HG02885 (cell line): ENCODE results near the gene AK2.
"Not testable (repeated sequence)": the region's sequence is repeated elsewhere in the genome, so short reads cannot be mapped to it uniquely, and the experiment has no call there.

Experiments used
- ATAC-seq: cut with Tn5 transposase; IDR thresholded peaks from one replicate; pipeline ENCODE4 v1.9.1; 2021; ENCODE audit warnings: mild to moderate bottlenecking; ENCODE audit not compliant: unreplicated experiment, poor library complexity

Gene AK2

GRCh38 chr1:33025180-33025569, 11.5 kb downstream of the AK2 start:
- ATAC-seq, result no peak

- not testable (repeated sequence) for ATAC-seq
Observed at GRCh38 chr1:33024430-33025179, 12.1 kb downstream of the AK2 start.

GRCh38 chr1:33022650-33023200, 14.0 kb downstream of the AK2 start:
- no peak for ATAC-seq

- ATAC-seq, result no peak
Observed at GRCh38 chr1:33021567-33022431, 14.9 kb downstream of the AK2 start.

- ATAC-seq, result no peak
Observed at GRCh38 chr1:33018112-33018511, 18.6 kb downstream of the AK2 start.

- ATAC-seq, result no peak
Observed at GRCh38 chr1:33017175-33017574, 19.5 kb downstream of the AK2 start.

- ATAC-seq, result no peak
Observed at GRCh38 chr1:33015216-33015615, 21.5 kb downstream of the AK2 start.

- ATAC-seq, result no peak
Observed at GRCh38 chr1:33014464-33015163, 22.1 kb downstream of the AK2 start.

- no peak for ATAC-seq
Observed at GRCh38 chr1:33013791-33014190, 22.9 kb downstream of the AK2 start.

- no peak for ATAC-seq
Observed at GRCh38 chr1:33012165-33012564, 24.5 kb downstream of the AK2 start.

- no peak for ATAC-seq
Observed at GRCh38 chr1:33010932-33011731, 25.6 kb downstream of the AK2 start.

GRCh38 chr1:33009561-33009960, 27.1 kb downstream of the AK2 start:
- no peak for ATAC-seq

- ATAC-seq, result no peak
Observed at GRCh38 chr1:33008051-33008914, 28.4 kb downstream of the AK2 start.

GRCh38 chr1:33007190-33008050, 29.3 kb downstream of the AK2 start:
- ATAC-seq, result no peak

GRCh38 chr1:33005838-33006421, 30.8 kb downstream of the AK2 start:
- no peak for ATAC-seq

- no peak for ATAC-seq
Observed at GRCh38 chr1:33005117-33005837, 31.4 kb downstream of the AK2 start.

GRCh38 chr1:33004613-33005012, 32.1 kb downstream of the AK2 start:
- no peak for ATAC-seq
